H1 (cell line): Measurements from ENCODE around the gene KBTBD2. TPM values are rescaled to one million over a fixed set of nuclear protein-coding genes. Genes with fewer than 3 reads are reported as not detected.

Experiments used
- CTCF ChIA-PET: fragments of 300-600 bp; sonication (Branson Sonifier 250); formaldehyde crosslinking; loops from one replicate; lab custom pipeline; 2021; ENCODE audit not compliant: partially characterized antibody; lab: Charles Lee
- POLR2A ChIA-PET: fragments of 300-600 bp; sonication (Branson Sonifier 250); formaldehyde crosslinking; loops from one replicate; lab custom pipeline; 2021; ENCODE audit warnings: inconsistent platforms; ENCODE audit not compliant: partially characterized antibody; lab: Charles Lee
- DNase-seq, 2 experiments: peaks; one replicate each; pipeline versions ENCODE4 v3.0.0 to v3.0.0-alpha.2; 2010 to 2022; ENCODE audit warnings: low spot score in 2 of 2, low read depth in 1 of 2, mixed read lengths in 1 of 2
- FAIRE-seq: peaks from 2 replicates; lab custom pipeline; 2011; peaks lifted over from hg19 to GRCh38; lab: Jason Lieb, UNC
- H2AFZ ChIP-seq: 2 replicates; pipeline ENCODE4 v1.8.1; 2012; ENCODE audit warnings: low read length, inconsistent platforms
- H2AK5ac ChIP-seq: 2 replicates; pipeline ENCODE4 v1.6.1; 2013; ENCODE audit warnings: low read depth, low read length
- H2BK120ac ChIP-seq: replicated peaks from 2 replicates; pipeline ENCODE3; 2013; ENCODE audit warnings: low read depth, low read length, inconsistent platforms
- H2BK12ac ChIP-seq: 2 replicates; pipeline ENCODE4 v1.6.1; 2013; ENCODE audit warnings: low read depth, low read length
- H2BK15ac ChIP-seq: 2 replicates; pipeline ENCODE4 v1.6.1; 2013; ENCODE audit warnings: low read length
- H2BK20ac ChIP-seq: 2 replicates; pipeline ENCODE4 v1.6.1; 2013; ENCODE audit warnings: low read length
- H2BK5ac ChIP-seq: 2 replicates; pipeline ENCODE4 v1.6.1; 2013; ENCODE audit warnings: low read depth, low read length
- H3K14ac ChIP-seq: 2 replicates; pipeline ENCODE4 v1.6.1; 2013; ENCODE audit warnings: inconsistent platforms; ENCODE audit not compliant: insufficient read length
- H3K18ac ChIP-seq: 2 replicates; pipeline ENCODE4 v1.6.1; 2013; ENCODE audit warnings: low read length; ENCODE audit errors: extremely low read depth
- H3K23ac ChIP-seq: 2 replicates; pipeline ENCODE4 v1.6.1; 2013; ENCODE audit warnings: inconsistent platforms; ENCODE audit not compliant: insufficient read length
- H3K23me2 ChIP-seq: 2 replicates; pipeline ENCODE4 v1.6.1; 2013; ENCODE audit warnings: low read depth, low read length
- H3K27ac ChIP-seq: 2 replicates; pipeline ENCODE4 v1.6.1; 2011; ENCODE audit warnings: low read depth, low read length, inconsistent platforms
- H3K27me3 ChIP-seq, 4 experiments: replicated peaks in 1 of 4; 1 replicate in 1 of 4; 2 replicates in 3 of 4; pipeline versions ENCODE4 v1.6.1 to v1.8.1; 2011 to 2013; ENCODE audit warnings: low read length in 3 of 4, mild to moderate bottlenecking in 3 of 4, inconsistent platforms in 2 of 4, mixed read lengths in 2 of 4, moderate library complexity in 1 of 4; ENCODE audit not compliant: control insufficient read depth in 3 of 4, insufficient read depth in 3 of 4; ENCODE audit errors: extremely low read depth in 1 of 4
- H3K36me3 ChIP-seq, 4 experiments: 2 replicates each; pipeline versions ENCODE4 v1.6.1 to v1.8.1; 2011 to 2013; ENCODE audit warnings: mild to moderate bottlenecking in 4 of 4, low read length in 3 of 4, moderate library complexity in 2 of 4, control low read depth in 1 of 4, inconsistent platforms in 1 of 4; ENCODE audit not compliant: insufficient read depth in 4 of 4, control insufficient read depth in 2 of 4
- H3K4ac ChIP-seq: replicated peaks from 2 replicates; pipeline ENCODE3; 2013; ENCODE audit warnings: low read length, low read depth, mixed read lengths, inconsistent platforms; ENCODE audit not compliant: insufficient read length
- H3K4me1 ChIP-seq, 4 experiments: replicated peaks in 1 of 4; 1 replicate in 1 of 4; 2 replicates in 3 of 4; pipeline versions ENCODE4 v1.6.1 to v1.8.1; 2011 to 2013; ENCODE audit warnings: low read length in 3 of 4, inconsistent platforms in 2 of 4, mixed read lengths in 1 of 4; ENCODE audit not compliant: insufficient read depth in 4 of 4, control insufficient read depth in 3 of 4
- H3K4me2 ChIP-seq, 2 experiments: 2 replicates each; pipeline versions ENCODE4 v1.6.1 to v1.8.1; 2011 to 2013; ENCODE audit warnings: low read depth in 2 of 2, low read length in 2 of 2, control low read depth in 1 of 2, inconsistent platforms in 1 of 2, mild to moderate bottlenecking in 1 of 2; ENCODE audit not compliant: insufficient read depth in 1 of 2
- H3K4me3 ChIP-seq, 4 experiments: fragments of 200-600, 300-600 bp in 1 of 4; sonication (generic), shearing (Covaris generic), sonication (Bioruptor Twin) in 1 of 4; 2 replicates each; pipeline versions ENCODE4 v1.5.1 to v1.8.1; 2011 to 2016; ENCODE audit warnings: low read length in 4 of 4, low read depth in 3 of 4, control low read depth in 2 of 4, inconsistent platforms in 2 of 4, mild to moderate bottlenecking in 2 of 4, mixed read lengths in 1 of 4, moderate library complexity in 1 of 4; ENCODE audit not compliant: insufficient read depth in 2 of 4; ENCODE audit errors: extremely low read depth in 1 of 4
- H3K56ac ChIP-seq: replicated peaks from 2 replicates; pipeline ENCODE3; 2013; ENCODE audit warnings: low read depth, mild to moderate bottlenecking, mixed read lengths, low read length, inconsistent platforms; ENCODE audit not compliant: insufficient read length
- H3K79me1 ChIP-seq: 2 replicates; pipeline ENCODE4 v1.6.1; 2013; ENCODE audit warnings: low read depth, low read length, control low read depth
- H3K79me2 ChIP-seq, 2 experiments: 2 replicates each; pipeline versions ENCODE4 v1.6.1 to v1.8.1; 2012 to 2013; ENCODE audit warnings: low read length in 2 of 2, mild to moderate bottlenecking in 2 of 2, inconsistent platforms in 1 of 2; ENCODE audit not compliant: insufficient read depth in 2 of 2, control insufficient read depth in 1 of 2
- H3K9ac ChIP-seq, 4 experiments: replicated peaks in 1 of 4; 1 replicate in 1 of 4; 2 replicates in 3 of 4; pipeline versions ENCODE4 v1.6.1 to v1.8.1; 2011 to 2013; ENCODE audit warnings: low read depth in 3 of 4, low read length in 3 of 4, control low read depth in 2 of 4, mild to moderate bottlenecking in 2 of 4, moderate library complexity in 2 of 4, inconsistent platforms in 1 of 4; ENCODE audit errors: extremely low read depth in 1 of 4
- H3K9me3 ChIP-seq, 2 experiments: 2 replicates each; pipeline versions ENCODE4 v1.6.1 to v1.8.1; 2012 to 2013; ENCODE audit warnings: mild to moderate bottlenecking in 2 of 2, moderate library complexity in 2 of 2, control low read depth in 1 of 2, inconsistent platforms in 1 of 2, low read depth in 1 of 2, low read length in 1 of 2, mixed read lengths in 1 of 2; ENCODE audit not compliant: insufficient read depth in 2 of 2
- H4K20me1 ChIP-seq, 2 experiments: replicated peaks in 1 of 2; 2 replicates each; pipeline versions ENCODE3 to v1.8.1; 2011 to 2013; ENCODE audit warnings: inconsistent platforms in 2 of 2, low read length in 2 of 2, mild to moderate bottlenecking in 1 of 2; ENCODE audit not compliant: insufficient read depth in 2 of 2, control insufficient read depth in 1 of 2
- H4K5ac ChIP-seq: 2 replicates; pipeline ENCODE4 v1.6.1; 2013; ENCODE audit warnings: low read length, low read depth, mixed read lengths, inconsistent platforms; ENCODE audit not compliant: insufficient read length
- H4K8ac ChIP-seq: 2 replicates; pipeline ENCODE4 v1.8.0; 2013; ENCODE audit warnings: mild to moderate bottlenecking, moderate library complexity, low read length, inconsistent platforms; ENCODE audit not compliant: insufficient read depth; ENCODE audit errors: extremely low read depth
- H4K91ac ChIP-seq: replicated peaks from 2 replicates; pipeline ENCODE3; 2013; ENCODE audit warnings: low read length, mixed read lengths, inconsistent platforms; ENCODE audit not compliant: insufficient read length
- ATF2 ChIP-seq: IDR thresholded peaks from 2 replicates; pipeline ENCODE4 v1.6.1; 2012; ENCODE audit warnings: low read length, inconsistent platforms
- GABPA ChIP-seq: IDR thresholded peaks from 2 replicates; pipeline ENCODE4 v1.6.1; 2011; ENCODE audit warnings: mild to moderate bottlenecking, low read length, moderate library complexity, borderline replicate concordance; ENCODE audit not compliant: insufficient read depth
- MAFK ChIP-seq: IDR thresholded peaks from 2 replicates; pipeline ENCODE4 v1.6.1; 2012; ENCODE audit warnings: low read depth, mild to moderate bottlenecking, improper control_type of control experiment, low read length
- WGBS, 2 experiments: shearing (Covaris generic) in 1 of 2; methylation state at CpG; one replicate each; pipeline versions ENCODE4 v1.1.6 to v1.1.7; 2013 to 2015; ENCODE audit warnings: low lambda C conversion rate in 2 of 2, mixed read lengths in 2 of 2, inconsistent platforms in 1 of 2, low coverage in 1 of 2, missing lambda C conversion rate in 1 of 2; ENCODE audit not compliant: insufficient replicate concordance in 2 of 2, insufficient coverage in 1 of 2, insufficient read length in 1 of 2; ENCODE audit errors: extremely low coverage in 1 of 2, missing lambda C conversion rate in 1 of 2; 5-methylcytosine and 5-hydroxymethylcytosine counted together
- polyA plus RNA-seq, 7 experiments: library from polyadenylated mRNA; depleted of rRNA in 3 of 7; stranded (reverse) in 5 of 7; unstranded in 2 of 7; fragments of >200 nt in 5 of 7; fragments of 200-250 nt in 2 of 7; gene quantifications; 1 replicate in 5 of 7; 2 replicates in 1 of 7; 4 replicates in 1 of 7; pipeline versions ENCODE4 v1.2.1 to v1.2.3, GENCODE V29; 2011 to 2013; ENCODE audit warnings: missing spikeins in 2 of 7, mixed read lengths in 2 of 7
- total RNA-seq: library from RNA; stranded (reverse); fragmentation: NEBNext Ultra II Directional; extraction: Animal tissue kit (Norgen Biotek cat#: 25700); gene quantifications from 2 replicates; pipeline ENCODE4 v1.2.1, GENCODE V29; 2021

KBTBD2 gene
- total and polyA plus RNA-seq, 2 of the 8 experiments (the other 6 are each of a cell fraction or from before 2014, with no cell fraction given): 13.1 to 25.7 TPM

- peaks cover 8 to 13% of the 10 kb centered on the region in 2 experiments for H3K9me3 ChIP-seq
- no peak overlapping the region for H3K56ac ChIP-seq
- H4K5ac ChIP-seq: no peak overlapping the region
- TF ChIP-seq GABPA (no peak), ATF2 (no peak), MAFK (no peak)
- H3K18ac ChIP-seq: no peak overlapping the region
- ChIA-PET CTCF (interaction anchor here (1.0 to 1.8 kb wide), 3 partner anchors 14 to 91 kb away, joined by 3 to 5 read pairs (median 3); no protein-coding TSS in a partner anchor), POLR2A (interaction anchor here (1.0 kb wide), 1 partner anchor 74 kb away, joined by 3 read pairs; no protein-coding TSS in a partner anchor)
- H3K9ac ChIP-seq: no peak overlapping the region
- DNase-seq: no peak
- H2BK5ac ChIP-seq: no peak overlapping the region
- no peak overlapping the region for H3K4me3 ChIP-seq
- no peaks in the 10 kb centered on the region for H4K20me1 ChIP-seq
- no peaks in the 10 kb centered on the region for H3K27me3 ChIP-seq
- H3K36me3 ChIP-seq: peaks cover 5 to 35% (median 23%) of the 10 kb centered on the region in 4 experiments; a peak in 7 of 8 replicates
- no peak overlapping the region for H2BK120ac ChIP-seq
- H2AFZ ChIP-seq: no peak overlapping the region
- H2BK20ac ChIP-seq: no peak overlapping the region
- H4K91ac ChIP-seq: no peak overlapping the region
- no peak for FAIRE-seq
- peaks cover 0 to 6% (median 5%) of the 10 kb centered on the region in 4 experiments; a peak in 5 of 7 replicates for H3K4me1 ChIP-seq
- no peak overlapping the region for H2AK5ac ChIP-seq
- 94% methylated on average over 4 of the region's 4 CpGs; no CpG with 5 or more reads in 1 of the 2 experiments for WGBS, 2 experiments
- no peaks in the 10 kb centered on the region; a peak in 1 of 4 replicates for H3K79me2 ChIP-seq
- no peak overlapping the region for H4K8ac ChIP-seq
- H3K79me1 ChIP-seq: no peaks in the 10 kb centered on the region
- H2BK15ac ChIP-seq: no peak overlapping the region
- H3K4me2 ChIP-seq: no peak overlapping the region
- H3K14ac ChIP-seq: no peak overlapping the region
- H2BK12ac ChIP-seq: no peak overlapping the region
- H3K27ac ChIP-seq: no peak overlapping the region
- H3K23me2 ChIP-seq: no peaks in the 10 kb centered on the region
- H3K4ac ChIP-seq: no peak overlapping the region
- no peak overlapping the region for H3K23ac ChIP-seq
These were observed 23.4 kb downstream of the KBTBD2 start for GRCh38 chr7:32868116-32868515.
